ENCODE measurements around the gene CATSPERD. TPM values are rescaled to one million over a fixed set of nuclear protein-coding genes. Genes with fewer than 3 reads are reported as not detected.

The CATSPERD gene
- total RNA-seq, 1 experiment from 2014 or later = not detected

- peak overlapping the region; percentile 30 for H3K4me2 ChIP-seq (ENCODE audit: insufficient read depth, insufficient read length, low read length)
- no peak overlapping the region; a peak in 1 of 7 replicates for H3K27ac Mint-ChIP-seq
- peaks cover 0 to 4% (median 0%) of the 10 kb centered on the region in 3 experiments; a peak in 2 of 7 replicates for H3K36me3 Mint-ChIP-seq (ENCODE audit: insufficient read depth in 1 of 3, low read depth in 3 of 3)
These were observed 85.2 kb downstream of the CATSPERD start for GRCh38 chr19:5805462-5806132.

More at GRCh38 chr19:5805462-5806132, 85.2 kb downstream of the CATSPERD start:
- H3K56ac ChIP-seq (ENCODE audit: insufficient read length, low read depth, low read length) = no peak overlapping the region
- H3K27me3 ChIP-seq (ENCODE audit: insufficient read depth, low read length) = no peaks in the 10 kb centered on the region; the same call in 1 of the 2 replicates
- no peak overlapping the region for H2BK20ac ChIP-seq (ENCODE audit: low read depth, low read length, poor library complexity, severe bottlenecking)
- no CpG with 5 or more reads among the region's 46 CpGs for WGBS (ENCODE audit: extremely low coverage, insufficient read length, low lambda C conversion rate)
- no peak overlapping the region for H3K14ac ChIP-seq (ENCODE audit: insufficient read depth, low read length)
- H4K5ac ChIP-seq (ENCODE audit: insufficient read length, low read depth, low read length) = no peak overlapping the region
- H4K91ac ChIP-seq (ENCODE audit: insufficient read length, low read depth, low read length) = no peak overlapping the region
- H3T11ph ChIP-seq (ENCODE audit: low read length) = no peak overlapping the region
- H2AFZ ChIP-seq (ENCODE audit: low read length) = no peak overlapping the region
- H3K9me3 ChIP-seq (ENCODE audit: control insufficient read depth, low read depth, low read length) = no peaks in the 10 kb centered on the region
- H2AK5ac ChIP-seq (ENCODE audit: insufficient read length, low read length) = no peak overlapping the region
- H2BK5ac ChIP-seq (ENCODE audit: insufficient read length, low read length) = no peak overlapping the region
- H3K9ac ChIP-seq (ENCODE audit: extremely low read depth, insufficient read length, low read length) = no peak overlapping the region
- H3K79me2 ChIP-seq (ENCODE audit: insufficient read depth, low read length) = no peaks in the 10 kb centered on the region
- H3K4me1 Mint-ChIP-seq = peaks cover 16 to 30% of the 10 kb centered on the region in 2 experiments
- H3K4me3 Mint-ChIP-seq = peak overlapping the region; percentile 65 to 84
- no peak overlapping the region for H3K27ac ChIP-seq (ENCODE audit: insufficient read length, low read depth, low read length)
- H2BK15ac ChIP-seq (ENCODE audit: low read depth, low read length) = no peak overlapping the region
- peaks cover 6% of the 10 kb centered on the region for H3K23me2 ChIP-seq (ENCODE audit: insufficient read length, low read depth, low read length, poor library complexity, severe bottlenecking)
- no peaks in the 10 kb centered on the region for H4K20me1 ChIP-seq (ENCODE audit: control insufficient read depth, insufficient read depth, insufficient read length)
- no peaks in the 10 kb centered on the region for H3K4me1 ChIP-seq (ENCODE audit: insufficient read depth, low read length)
- H3K23ac ChIP-seq (ENCODE audit: insufficient read length, low read depth, low read length) = no peak overlapping the region
- H3K4ac ChIP-seq (ENCODE audit: low read depth, low read length) = no peak overlapping the region
- no peak overlapping the region for H2BK120ac ChIP-seq (ENCODE audit: low read depth, low read length, poor library complexity, severe bottlenecking)
- H3K79me1 ChIP-seq (ENCODE audit: insufficient read depth, low read depth, low read length, poor library complexity, severe bottlenecking) = no peaks in the 10 kb centered on the region
- peaks cover 0 to 4% of the 10 kb centered on the region in 2 experiments; a peak in 3 of 5 replicates for H3K9me3 Mint-ChIP-seq
- peak; percentile 90 for DNase-seq
- H2BK12ac ChIP-seq (ENCODE audit: insufficient read length, low read depth, low read length) = no peak overlapping the region
- H3K27me3 Mint-ChIP-seq (ENCODE audit: low read depth) = peaks cover 46% of the 10 kb centered on the region
- no peak overlapping the region for H4K8ac ChIP-seq (replicated peaks; ENCODE audit: insufficient read length, low read depth, low read length)
- TF ChIP-seq CTCF (conservative IDR thresholded peaks at IDR 0.05) = peak; percentile 91
- H3K18ac ChIP-seq (ENCODE audit: insufficient read length, low read depth, low read length) = no peak overlapping the region

Measured in H9 (cell line).